Tibial nerve (tissue), 4 donors: Measurements from ENCODE around the gene TRIM58. TPM values are rescaled to one million over a fixed set of nuclear protein-coding genes. Genes with fewer than 3 reads are reported as not detected.

Experiments used
- DNase-seq, 2 donors: peaks; one replicate each; pipeline ENCODE4 v3.0.0-alpha.2; 2019; ENCODE audit warnings: low spot score in 2 of 2
- H3K27ac ChIP-seq, 4 donors: fragments of 200-600 bp; sonication (generic) in 3 of 4; one replicate each; pipeline ENCODE4 v1.5.1; 2017 to 2019; ENCODE audit warnings: mild to moderate bottlenecking in 1 of 4
- H3K27me3 ChIP-seq, 2 donors: fragments of 200-600 bp; sonication (generic) in 1 of 2; one replicate each; pipeline versions ENCODE4 v1.5.1 to v1.6.0; 2017 to 2019
- H3K36me3 ChIP-seq, 3 donors: fragments of 200-600 bp; sonication (generic); one replicate each; pipeline ENCODE4 v1.5.1; 2018 to 2019
- H3K4me1 ChIP-seq, 4 donors: fragments of 200-600 bp; sonication (generic) in 3 of 4; one replicate each; pipeline ENCODE4 v1.5.1; 2017 to 2019
- H3K4me3 ChIP-seq, 4 donors: fragments of 200-600 bp; sonication (generic) in 3 of 4; one replicate each; pipeline ENCODE4 v1.5.1; 2017 to 2019; ENCODE audit warnings: mild to moderate bottlenecking in 1 of 4, moderate library complexity in 1 of 4
- H3K9me3 ChIP-seq, 4 donors: fragments of 200-600 bp; sonication (generic) in 3 of 4; one replicate each; pipeline ENCODE4 v1.5.1; 2017 to 2019
- EP300 ChIP-seq, 2 donors: sonication (generic); formaldehyde crosslinking; IDR thresholded peaks; one replicate each; pipeline ENCODE4 v1.6.1; 2017; ENCODE audit warnings: antibody characterized with exemption in 2 of 2, mild to moderate bottlenecking in 1 of 2
- POLR2A ChIP-seq, 2 donors: fragments of 450-650 bp; IDR thresholded peaks; one replicate each; pipeline ENCODE4 v1.6.1; 2017; ENCODE audit warnings: antibody characterized with exemption in 2 of 2, mild to moderate bottlenecking in 2 of 2, moderate library complexity in 2 of 2
- WGBS, 2 donors: methylation state at CpG; one replicate each; pipeline ENCODE4 v1.1.5; 2018; 5-methylcytosine and 5-hydroxymethylcytosine counted together
- total RNA-seq, 4 donors: library from RNA; depleted of rRNA; stranded (reverse); fragments of >200 nt; gene quantifications; one replicate each; pipeline ENCODE4 v1.1.0, GENCODE V29; 2016
- TF ChIP-seq, protein P1 (sequence below), 5 experiments: fragments of 200-600 bp in 3 of 5; fragments of 450-650 bp in 2 of 5; sonication (generic) in 3 of 5; IDR thresholded peaks; one replicate each; pipeline ENCODE4 v1.5.1; 2016 to 2019; ENCODE audit warnings: antibody characterized with exemption in 5 of 5, mild to moderate bottlenecking in 3 of 5, moderate library complexity in 2 of 5

The TRIM58 gene
- total RNA-seq, 4 donors from 2014 or later, result 3.9 to 17.4 (median 6.9) TPM

DNA sequence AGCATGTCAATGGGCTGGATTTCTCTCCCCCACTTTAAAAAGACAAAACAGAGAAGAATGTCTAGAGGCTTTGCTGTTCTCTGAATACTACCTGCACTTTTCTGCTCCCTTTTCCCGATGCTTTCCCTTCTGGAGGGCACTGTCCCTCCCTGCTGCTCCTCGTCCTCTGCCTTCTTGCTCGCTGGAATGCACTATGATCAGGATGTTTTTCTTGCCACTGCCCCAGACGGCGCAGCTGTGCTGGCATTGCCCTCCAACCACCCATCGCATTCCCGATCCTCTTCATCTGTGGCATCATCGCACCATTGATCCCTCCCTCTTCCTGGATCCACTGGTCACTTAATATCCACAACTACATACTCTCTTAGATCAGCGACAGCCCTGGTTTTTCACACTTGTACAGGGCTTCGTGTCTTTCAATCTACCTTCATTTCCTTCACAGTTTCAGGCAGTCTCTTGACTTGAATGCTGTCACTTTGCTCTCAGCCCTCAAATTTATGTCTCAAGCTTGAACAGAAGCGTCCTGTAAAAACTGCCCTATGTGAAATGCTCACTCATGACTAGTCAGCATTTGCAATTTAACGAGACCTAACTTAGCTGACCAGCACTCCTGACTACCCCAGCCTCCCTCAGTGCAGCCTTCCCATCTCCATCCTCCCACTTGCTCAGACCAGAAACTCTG is 11.8 kb upstream of the TRIM58 start:
- 58 to 61% methylated on average over 12 of the region's 12 CpGs for WGBS, 2 donors
- Histone ChIP-seq H3K4me3 (no peak overlapping the region), H3K4me1 (no peaks in the 10 kb centered on the region), H3K36me3 (no peaks in the 10 kb centered on the region), H3K9me3 (no peaks in the 10 kb centered on the region), H3K27me3 (no peaks in the 10 kb centered on the region), H3K27ac (no peak overlapping the region)
- DNase-seq, result no peak
- TF ChIP-seq, protein P1, sequence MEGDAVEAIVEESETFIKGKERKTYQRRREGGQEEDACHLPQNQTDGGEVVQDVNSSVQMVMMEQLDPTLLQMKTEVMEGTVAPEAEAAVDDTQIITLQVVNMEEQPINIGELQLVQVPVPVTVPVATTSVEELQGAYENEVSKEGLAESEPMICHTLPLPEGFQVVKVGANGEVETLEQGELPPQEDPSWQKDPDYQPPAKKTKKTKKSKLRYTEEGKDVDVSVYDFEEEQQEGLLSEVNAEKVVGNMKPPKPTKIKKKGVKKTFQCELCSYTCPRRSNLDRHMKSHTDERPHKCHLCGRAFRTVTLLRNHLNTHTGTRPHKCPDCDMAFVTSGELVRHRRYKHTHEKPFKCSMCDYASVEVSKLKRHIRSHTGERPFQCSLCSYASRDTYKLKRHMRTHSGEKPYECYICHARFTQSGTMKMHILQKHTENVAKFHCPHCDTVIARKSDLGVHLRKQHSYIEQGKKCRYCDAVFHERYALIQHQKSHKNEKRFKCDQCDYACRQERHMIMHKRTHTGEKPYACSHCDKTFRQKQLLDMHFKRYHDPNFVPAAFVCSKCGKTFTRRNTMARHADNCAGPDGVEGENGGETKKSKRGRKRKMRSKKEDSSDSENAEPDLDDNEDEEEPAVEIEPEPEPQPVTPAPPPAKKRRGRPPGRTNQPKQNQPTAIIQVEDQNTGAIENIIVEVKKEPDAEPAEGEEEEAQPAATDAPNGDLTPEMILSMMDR (IDR thresholded peaks at IDR 0.05), result no peak
- no peak for TF ChIP-seq POLR2A (IDR thresholded peaks at IDR 0.05)
- TF ChIP-seq EP300 (IDR thresholded peaks at IDR 0.05), result no peak

DNA sequence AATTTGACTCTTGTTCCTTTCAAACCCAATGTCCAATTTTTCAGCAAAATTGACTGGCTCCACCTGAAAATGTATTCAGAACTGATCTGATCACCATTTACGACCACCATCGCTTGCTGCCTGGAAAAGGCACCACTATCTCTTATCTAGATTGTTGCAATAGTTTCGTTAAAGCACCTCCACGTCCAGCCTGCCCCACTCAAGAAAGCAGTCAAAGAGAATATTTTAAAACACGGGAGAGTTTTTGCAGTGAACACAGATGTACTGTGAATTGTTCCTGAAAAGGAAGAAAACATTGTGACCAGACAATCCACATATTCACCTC is 11.3 kb upstream of the TRIM58 start:
- H3K27ac ChIP-seq, result no peak overlapping the region
- H3K4me3 ChIP-seq, result no peak overlapping the region
- WGBS, 2 donors, result 82 to 89% methylated on average over 5 of the region's 5 CpGs
- no peaks in the 10 kb centered on the region for H3K36me3 ChIP-seq
- no peaks in the 10 kb centered on the region for H3K9me3 ChIP-seq
- no peak for DNase-seq
- TF ChIP-seq POLR2A (IDR thresholded peaks at IDR 0.05), result no peak
- TF ChIP-seq, protein P1 (IDR thresholded peaks at IDR 0.05), result no peak
- TF ChIP-seq EP300 (IDR thresholded peaks at IDR 0.05), result no peak
- no peaks in the 10 kb centered on the region for H3K4me1 ChIP-seq
- H3K27me3 ChIP-seq, result no peaks in the 10 kb centered on the region

DNA sequence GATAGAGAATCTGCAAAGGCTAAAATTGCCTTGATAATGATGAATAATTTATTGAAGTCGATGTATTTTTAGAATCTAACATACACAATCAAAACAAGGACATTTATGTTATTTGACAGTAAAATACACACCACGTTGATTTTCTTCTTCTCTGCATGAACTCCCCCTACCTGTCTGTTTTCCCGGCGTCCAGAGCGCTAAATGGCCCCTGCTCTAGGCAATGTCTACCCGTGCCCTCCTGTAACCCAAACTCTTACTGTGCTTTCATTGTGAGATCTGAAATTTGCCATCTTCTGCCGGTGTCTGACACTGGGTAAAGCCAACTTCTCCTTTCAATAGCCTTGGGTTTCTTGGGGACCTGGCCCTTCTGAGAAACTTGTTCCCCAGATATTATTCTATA is 8.6 kb upstream of the TRIM58 start:
- no peaks in the 10 kb centered on the region for H3K27me3 ChIP-seq
- no peak overlapping the region for H3K4me3 ChIP-seq
- H3K27ac ChIP-seq, result no peak overlapping the region
- H3K9me3 ChIP-seq, result no peaks in the 10 kb centered on the region
- H3K4me1 ChIP-seq, result no peaks in the 10 kb centered on the region
- no peaks in the 10 kb centered on the region for H3K36me3 ChIP-seq
- DNase-seq, result no peak
- TF ChIP-seq EP300 (IDR thresholded peaks at IDR 0.05) (no peak), POLR2A (IDR thresholded peaks at IDR 0.05) (no peak)
- TF ChIP-seq, protein P1 (IDR thresholded peaks at IDR 0.05), result no peak
- 85 to 92% methylated on average over 7 of the region's 7 CpGs for WGBS, 2 donors

DNA sequence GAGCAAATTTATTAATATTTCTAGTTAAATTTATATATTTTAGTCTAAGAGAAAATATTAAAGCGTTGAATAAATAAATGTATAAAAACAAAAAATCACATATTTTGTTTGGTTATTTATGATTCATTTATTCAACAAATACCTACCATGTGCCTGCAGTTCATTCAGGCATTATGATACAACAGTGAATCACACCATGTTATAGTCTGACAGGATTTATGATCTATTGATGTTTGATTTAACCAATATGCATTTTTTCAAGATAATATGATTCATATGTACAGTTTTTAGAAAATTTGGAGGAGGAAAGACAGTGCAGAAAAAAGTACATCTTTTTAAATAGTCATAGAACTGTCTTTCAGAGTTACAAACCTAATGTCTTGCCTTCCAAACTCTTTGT is 7.4 kb upstream of the TRIM58 start:
- 51 to 63% methylated on average over 1 of the region's 1 CpG for WGBS, 2 donors
- H3K4me1 ChIP-seq, result no peaks in the 10 kb centered on the region
- H3K36me3 ChIP-seq, result no peaks in the 10 kb centered on the region
- H3K4me3 ChIP-seq, result no peak overlapping the region
- no peaks in the 10 kb centered on the region for H3K9me3 ChIP-seq
- H3K27me3 ChIP-seq, result no peaks in the 10 kb centered on the region
- no peak for TF ChIP-seq POLR2A (IDR thresholded peaks at IDR 0.05)
- TF ChIP-seq, protein P1 (IDR thresholded peaks at IDR 0.05), result no peak
- TF ChIP-seq EP300 (IDR thresholded peaks at IDR 0.05), result no peak
- no peak for DNase-seq
- no peak overlapping the region for H3K27ac ChIP-seq

DNA sequence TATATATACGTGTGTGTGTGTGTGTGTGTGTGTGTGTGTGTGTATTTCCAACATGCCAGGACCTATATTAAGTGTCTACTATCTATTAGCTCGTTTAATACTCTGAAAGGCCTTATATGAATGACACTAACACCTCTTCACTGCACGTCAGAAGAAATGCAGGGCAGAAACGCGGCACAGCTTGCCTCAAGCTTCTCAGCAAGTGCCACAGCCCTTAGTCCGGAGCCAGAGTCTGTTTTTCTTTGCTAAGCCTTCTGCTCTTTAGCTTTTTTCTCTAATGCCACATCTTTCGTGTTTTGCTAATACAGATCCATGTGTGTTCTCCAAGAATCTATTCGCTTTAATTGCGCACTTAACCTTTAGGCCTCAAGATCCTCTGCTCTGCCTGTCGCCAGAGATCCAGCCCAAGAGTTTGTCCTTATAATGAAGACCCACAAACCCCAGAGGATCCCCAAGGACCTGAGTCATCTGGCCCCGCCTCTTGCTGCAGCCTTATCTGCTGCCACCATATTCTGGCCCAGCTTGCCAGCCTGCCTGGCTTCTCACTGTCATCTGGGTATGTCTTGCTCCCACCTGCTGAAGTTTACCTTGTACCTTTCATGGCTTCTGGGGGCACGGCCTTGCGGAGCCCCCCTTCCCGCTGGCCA is 2.0 kb upstream of the TRIM58 start:
- Histone ChIP-seq H3K9me3 (peaks cover 0 to 5% (median 0%) of the 10 kb centered on the region in 4 donors), H3K27ac (no peak overlapping the region), H3K4me1 (peaks cover 0 to 10% (median 0%) of the 10 kb centered on the region in 4 donors), H3K36me3 (no peaks in the 10 kb centered on the region), H3K27me3 (no peaks in the 10 kb centered on the region), H3K4me3 (no peak overlapping the region)
- WGBS, 2 donors, result 85 to 87% methylated on average over 14 of the region's 14 CpGs
- TF ChIP-seq, protein P1 (IDR thresholded peaks at IDR 0.05), result no peak
- no peak for TF ChIP-seq EP300 (IDR thresholded peaks at IDR 0.05)
- no peak for TF ChIP-seq POLR2A (IDR thresholded peaks at IDR 0.05)
- DNase-seq, result no peak
